Stomach (tissue), 9 donors: ENCODE data around the gene ZNF354C. TPM values are rescaled to one million over a fixed set of nuclear protein-coding genes. Genes with fewer than 3 reads are reported as not detected.

ENCODE experiments used
- DNase-seq, 2 donors: peaks; one replicate each; pipeline versions ENCODE4 v3.0.0 to v3.0.0-alpha.2; 2013 to 2019
- H3K27ac ChIP-seq, 5 donors: fragments of 200-600 bp in 4 of 5; sonication (generic) in 4 of 5; one replicate each; pipeline ENCODE4 v1.5.1; 2013 to 2019; ENCODE audit warnings: mild to moderate bottlenecking in 1 of 5, moderate library complexity in 1 of 5
- H3K27me3 ChIP-seq, 3 donors: fragments of 200-600 bp; sonication (generic); one replicate each; pipeline ENCODE4 v1.5.1; 2017 to 2019; ENCODE audit warnings: mixed run types in 1 of 3
- H3K36me3 ChIP-seq, 4 donors: fragments of 200-600 bp; sonication (generic); 1 replicate in 3 of 4; 2 replicates in 1 of 4; pipeline ENCODE4 v1.5.1; 2016 to 2019
- H3K4me1 ChIP-seq, 4 donors: fragments of 200-600 bp; sonication (generic); one replicate each; pipeline ENCODE4 v1.5.1; 2016 to 2019
- H3K4me3 ChIP-seq, 4 donors: fragments of 200-600 bp; sonication (generic) in 3 of 4; one replicate each; pipeline ENCODE4 v1.5.1; 2016 to 2019; ENCODE audit warnings: mild to moderate bottlenecking in 1 of 4
- H3K9me3 ChIP-seq, 4 donors: fragments of 200-600 bp; sonication (generic); one replicate each; pipeline ENCODE4 v1.5.1; 2016 to 2019
- CTCF ChIP-seq, 7 experiments: fragments of 450-650 bp in 4 of 7; fragments of 200-600 bp in 3 of 7; sonication (generic) in 3 of 7; IDR thresholded peaks; one replicate each; pipeline ENCODE4 v1.5.1; 2016 to 2019; ENCODE audit warnings: antibody characterized with exemption in 7 of 7, control low read depth in 2 of 7, mild to moderate bottlenecking in 1 of 7
- EP300 ChIP-seq: sonication (generic); formaldehyde crosslinking; IDR thresholded peaks from one replicate; pipeline ENCODE4 v1.6.1; 2017; ENCODE audit warnings: antibody characterized with exemption
- POLR2A ChIP-seq, 4 donors: fragments of 450-650 bp; IDR thresholded peaks; one replicate each; pipeline ENCODE4 v1.6.1; 2016; ENCODE audit warnings: antibody characterized with exemption in 4 of 4, control low read depth in 2 of 4, mild to moderate bottlenecking in 1 of 4, moderate library complexity in 1 of 4
- POLR2AphosphoS5 ChIP-seq, 3 donors: sonication (generic); formaldehyde crosslinking; IDR thresholded peaks; one replicate each; pipeline ENCODE4 v1.6.1; 2016; ENCODE audit warnings: antibody characterized with exemption in 3 of 3
- WGBS, 5 donors: extraction: QIAGEN DNeasy Blood & Tissue Kit in 3 of 5; methylation state at CpG; one replicate each; pipeline versions ENCODE4 v1.1.5 to v1.1.7; 2013 to 2018; 5-methylcytosine and 5-hydroxymethylcytosine counted together
- intact Hi-C: fragments of 100-400 bp; cut with DNase I; formaldehyde crosslinking; loops from one replicate; pipeline ENCODE4 v1.15.1; 2023; ENCODE audit warnings: low total_unique reads
- polyA plus RNA-seq, 3 donors: library from polyadenylated mRNA; stranded (reverse); fragments of 200-250 nt; gene quantifications; one replicate each; pipeline ENCODE4 v1.2.3, GENCODE V29; 2013
- total RNA-seq, 5 donors: library from RNA; depleted of rRNA; stranded (reverse); fragments of >200 nt; gene quantifications; one replicate each; pipeline versions ENCODE4 v1.1.0 to v1.2.3, GENCODE V29; 2014 to 2016
- donor health status: healthy with polysubstance abuse.
- donor health status: Bipolar disorder and iron deficiency.
- donor health status: healthy.

Gene ZNF354C
- total and polyA plus RNA-seq, 8 donors = 0.92 to 13.6 (median 1.3) TPM; not detected in 1

- no peak for TF ChIP-seq POLR2A (IDR thresholded peaks at IDR 0.05)
- TF ChIP-seq CTCF (IDR thresholded peaks at IDR 0.05) = no peak
- TF ChIP-seq EP300 = no peak
- H3K27me3 ChIP-seq = no peaks in the 10 kb centered on the region
- H3K36me3 ChIP-seq = peaks cover 0 to 29% (median 8%) of the 10 kb centered on the region in 4 donors
- H3K4me1 ChIP-seq = no peaks in the 10 kb centered on the region
- intact Hi-C loops = no loop called here
- no peak overlapping the region for H3K4me3 ChIP-seq
- H3K27ac ChIP-seq = no peak overlapping the region
- 79 to 84% (median 83%) methylated on average over 20 to 21 of the region's 21 CpGs for WGBS, 5 donors
- H3K9me3 ChIP-seq = peaks cover 11 to 97% (median 90%) of the 10 kb centered on the region in 4 donors
- DNase-seq = no peak
These were observed 51.4 kb downstream of the ZNF354C start for GRCh38 chr5:179111267-179112207.

GRCh38 chr5:179112469-179113142 lies 52.4 kb downstream of the ZNF354C start:
- Histone ChIP-seq H3K4me3 (no peak overlapping the region), H3K27me3 (no peaks in the 10 kb centered on the region), H3K36me3 (peaks cover 0 to 32% (median 8%) of the 10 kb centered on the region in 4 donors), H3K4me1 (no peaks in the 10 kb centered on the region), H3K27ac (no peak overlapping the region), H3K9me3 (peaks cover 11 to 99% (median 92%) of the 10 kb centered on the region in 4 donors)
- TF ChIP-seq POLR2A (IDR thresholded peaks at IDR 0.05) (no peak), POLR2AphosphoS5 (IDR thresholded peaks at IDR 0.05) (no peak), EP300 (no peak), CTCF (IDR thresholded peaks at IDR 0.05) (no peak)
- WGBS, 5 donors = 87 to 92% (median 90%) methylated on average over 12 of the region's 12 CpGs
- peak in 1 of 2 donors; percentile 9 for DNase-seq
- intact Hi-C loops = no loop called here

GRCh38 chr5:179113143-179113530 lies 53.0 kb downstream of the ZNF354C start:
- peak in 1 of 2 donors; percentile 5 for DNase-seq
- WGBS, 5 donors = 89 to 97% (median 90%) methylated on average over 13 of the region's 13 CpGs
- no peaks in the 10 kb centered on the region for H3K4me1 ChIP-seq
- no peaks in the 10 kb centered on the region for H3K27me3 ChIP-seq
- intact Hi-C loops = no loop called here
- no peak overlapping the region for H3K4me3 ChIP-seq
- peaks cover 0 to 32% (median 8%) of the 10 kb centered on the region in 4 donors for H3K36me3 ChIP-seq
- H3K27ac ChIP-seq = no peak overlapping the region
- TF ChIP-seq EP300 (no peak), POLR2AphosphoS5 (IDR thresholded peaks at IDR 0.05) (no peak), CTCF (IDR thresholded peaks at IDR 0.05) (no peak), POLR2A (IDR thresholded peaks at IDR 0.05) (no peak)
- peaks cover 11 to 97% (median 89%) of the 10 kb centered on the region in 4 donors for H3K9me3 ChIP-seq

- no peak overlapping the region for H3K27ac ChIP-seq
- DNase-seq = peak in 1 of 2 donors; percentile 14
- TF ChIP-seq CTCF (IDR thresholded peaks at IDR 0.05) = no peak
- no peak for TF ChIP-seq POLR2A (IDR thresholded peaks at IDR 0.05)
- TF ChIP-seq POLR2AphosphoS5 (IDR thresholded peaks at IDR 0.05) = no peak
- TF ChIP-seq EP300 = no peak
- no peaks in the 10 kb centered on the region for H3K4me1 ChIP-seq
- 85 to 89% (median 85%) methylated on average over 10 to 12 of the region's 12 CpGs for WGBS, 5 donors
- no peak overlapping the region for H3K4me3 ChIP-seq
- H3K27me3 ChIP-seq = no peaks in the 10 kb centered on the region
- intact Hi-C loops = no loop called here
- peaks cover 11 to 95% (median 80%) of the 10 kb centered on the region in 4 donors for H3K9me3 ChIP-seq
- H3K36me3 ChIP-seq = peaks cover 0 to 32% (median 8%) of the 10 kb centered on the region in 4 donors
These were observed 53.9 kb downstream of the ZNF354C start for GRCh38 chr5:179113945-179114641.
